ENCODE data around the gene JADE3.

JADE3 gene

GRCh38 chrX:46912603-46913491 is 626 bp downstream of the JADE3 start:
- peak overlapping the region; percentile 77 for H3K4me3 ChIP-seq (ENCODE audit: low read length)
- H3K4me1 ChIP-seq (ENCODE audit: insufficient read depth, low read length): peaks cover 7% of the 10 kb centered on the region
- H3K36me3 ChIP-seq (ENCODE audit: insufficient read depth, low read length): no peaks in the 10 kb centered on the region
- H3K27me3 ChIP-seq (ENCODE audit: insufficient read depth, low read length): no peaks in the 10 kb centered on the region
- H2AFZ ChIP-seq (ENCODE audit: low read depth, low read length): peak overlapping the region; percentile 79
- no peaks in the 10 kb centered on the region for H3K9me3 ChIP-seq (ENCODE audit: low read length)

- peak overlapping the region; percentile 79 for H2AFZ ChIP-seq (ENCODE audit: low read depth, low read length)
- H3K36me3 ChIP-seq (ENCODE audit: insufficient read depth, low read length): no peaks in the 10 kb centered on the region
- H3K9me3 ChIP-seq (ENCODE audit: low read length): no peaks in the 10 kb centered on the region
- H3K4me3 ChIP-seq (ENCODE audit: low read length): peak overlapping the region; percentile 77
- peaks cover 7% of the 10 kb centered on the region for H3K4me1 ChIP-seq (ENCODE audit: insufficient read depth, low read length)
- H3K27me3 ChIP-seq (ENCODE audit: insufficient read depth, low read length): no peaks in the 10 kb centered on the region
These were observed 1.4 kb downstream of the JADE3 start for GRCh38 chrX:46913667-46914066.

GRCh38 chrX:46916273-46916672 is 4.1 kb downstream of the JADE3 start:
- no peak overlapping the region for H3K4me3 ChIP-seq (ENCODE audit: low read length)
- H3K36me3 ChIP-seq (ENCODE audit: insufficient read depth, low read length): no peaks in the 10 kb centered on the region
- H3K27me3 ChIP-seq (ENCODE audit: insufficient read depth, low read length): no peaks in the 10 kb centered on the region
- H3K9me3 ChIP-seq (ENCODE audit: low read length): no peaks in the 10 kb centered on the region
- H2AFZ ChIP-seq (ENCODE audit: low read depth, low read length): no peak overlapping the region
- peaks cover 7% of the 10 kb centered on the region for H3K4me1 ChIP-seq (ENCODE audit: insufficient read depth, low read length)

- H2AFZ ChIP-seq (ENCODE audit: low read depth, low read length): no peak overlapping the region
- no peak overlapping the region for H3K4me3 ChIP-seq (ENCODE audit: low read length)
- H3K36me3 ChIP-seq (ENCODE audit: insufficient read depth, low read length): no peaks in the 10 kb centered on the region
- no peaks in the 10 kb centered on the region for H3K9me3 ChIP-seq (ENCODE audit: low read length)
- no peaks in the 10 kb centered on the region for H3K27me3 ChIP-seq (ENCODE audit: insufficient read depth, low read length)
- H3K4me1 ChIP-seq (ENCODE audit: insufficient read depth, low read length): peaks cover 7% of the 10 kb centered on the region
These were observed 5.4 kb downstream of the JADE3 start for GRCh38 chrX:46917622-46918021.

GRCh38 chrX:46918434-46918833 is 6.2 kb downstream of the JADE3 start:
- Histone ChIP-seq H3K4me1 (ENCODE audit: insufficient read depth, low read length) (peaks cover 7% of the 10 kb centered on the region), H3K4me3 (ENCODE audit: low read length) (no peak overlapping the region), H3K27me3 (ENCODE audit: insufficient read depth, low read length) (no peaks in the 10 kb centered on the region), H3K9me3 (ENCODE audit: low read length) (no peaks in the 10 kb centered on the region), H2AFZ (ENCODE audit: low read depth, low read length) (no peak overlapping the region), H3K36me3 (ENCODE audit: insufficient read depth, low read length) (no peaks in the 10 kb centered on the region)

GRCh38 chrX:46920235-46920634 is 8.0 kb downstream of the JADE3 start:
- no peak overlapping the region for H3K4me3 ChIP-seq (ENCODE audit: low read length)
- H3K9me3 ChIP-seq (ENCODE audit: low read length): no peaks in the 10 kb centered on the region
- H3K4me1 ChIP-seq (ENCODE audit: insufficient read depth, low read length): no peaks in the 10 kb centered on the region
- H3K27me3 ChIP-seq (ENCODE audit: insufficient read depth, low read length): no peaks in the 10 kb centered on the region
- no peaks in the 10 kb centered on the region for H3K36me3 ChIP-seq (ENCODE audit: insufficient read depth, low read length)
- H2AFZ ChIP-seq (ENCODE audit: low read depth, low read length): no peak overlapping the region

GRCh38 chrX:46922611-46923010 is 10.4 kb downstream of the JADE3 start:
- Histone ChIP-seq H3K4me1 (ENCODE audit: insufficient read depth, low read length) (no peaks in the 10 kb centered on the region), H2AFZ (ENCODE audit: low read depth, low read length) (no peak overlapping the region), H3K36me3 (ENCODE audit: insufficient read depth, low read length) (no peaks in the 10 kb centered on the region), H3K4me3 (ENCODE audit: low read length) (no peak overlapping the region), H3K9me3 (ENCODE audit: low read length) (no peaks in the 10 kb centered on the region), H3K27me3 (ENCODE audit: insufficient read depth, low read length) (no peaks in the 10 kb centered on the region)

- peaks cover 4% of the 10 kb centered on the region for H3K27me3 ChIP-seq (ENCODE audit: insufficient read depth, low read length)
- peaks cover 2% of the 10 kb centered on the region for H3K9me3 ChIP-seq (ENCODE audit: low read length)
- no peaks in the 10 kb centered on the region for H3K36me3 ChIP-seq (ENCODE audit: insufficient read depth, low read length)
- H2AFZ ChIP-seq (ENCODE audit: low read depth, low read length): no peak overlapping the region
- H3K4me3 ChIP-seq (ENCODE audit: low read length): no peak overlapping the region
- H3K4me1 ChIP-seq (ENCODE audit: insufficient read depth, low read length): no peaks in the 10 kb centered on the region
These were observed 15.5 kb downstream of the JADE3 start for GRCh38 chrX:46927718-46928117.

- Histone ChIP-seq H3K36me3 (ENCODE audit: insufficient read depth, low read length) (no peaks in the 10 kb centered on the region), H3K4me1 (ENCODE audit: insufficient read depth, low read length) (peaks cover 3% of the 10 kb centered on the region), H2AFZ (ENCODE audit: low read depth, low read length) (no peak overlapping the region), H3K9me3 (ENCODE audit: low read length) (peaks cover 2% of the 10 kb centered on the region), H3K4me3 (ENCODE audit: low read length) (no peak overlapping the region), H3K27me3 (ENCODE audit: insufficient read depth, low read length) (peaks cover 4% of the 10 kb centered on the region)
These were observed 17.4 kb downstream of the JADE3 start for GRCh38 chrX:46929439-46930261.

- H3K36me3 ChIP-seq (ENCODE audit: insufficient read depth, low read length): no peaks in the 10 kb centered on the region
- peaks cover 3% of the 10 kb centered on the region for H3K4me1 ChIP-seq (ENCODE audit: insufficient read depth, low read length)
- H3K9me3 ChIP-seq (ENCODE audit: low read length): no peaks in the 10 kb centered on the region
- H3K4me3 ChIP-seq (ENCODE audit: low read length): no peak overlapping the region
- H2AFZ ChIP-seq (ENCODE audit: low read depth, low read length): no peak overlapping the region
- H3K27me3 ChIP-seq (ENCODE audit: insufficient read depth, low read length): no peaks in the 10 kb centered on the region
These were observed 23.1 kb downstream of the JADE3 start for GRCh38 chrX:46935295-46935694.

GRCh38 chrX:46938589-46938988 is 26.4 kb downstream of the JADE3 start:
- peaks cover 2% of the 10 kb centered on the region for H3K9me3 ChIP-seq (ENCODE audit: low read length)
- no peaks in the 10 kb centered on the region for H3K4me1 ChIP-seq (ENCODE audit: insufficient read depth, low read length)
- H3K36me3 ChIP-seq (ENCODE audit: insufficient read depth, low read length): no peaks in the 10 kb centered on the region
- no peak overlapping the region for H2AFZ ChIP-seq (ENCODE audit: low read depth, low read length)
- H3K4me3 ChIP-seq (ENCODE audit: low read length): no peak overlapping the region
- H3K27me3 ChIP-seq (ENCODE audit: insufficient read depth, low read length): no peaks in the 10 kb centered on the region

- H3K4me1 ChIP-seq (ENCODE audit: insufficient read depth, low read length): no peaks in the 10 kb centered on the region
- no peak overlapping the region for H2AFZ ChIP-seq (ENCODE audit: low read depth, low read length)
- H3K4me3 ChIP-seq (ENCODE audit: low read length): no peak overlapping the region
- H3K27me3 ChIP-seq (ENCODE audit: insufficient read depth, low read length): no peaks in the 10 kb centered on the region
- peaks cover 2% of the 10 kb centered on the region for H3K9me3 ChIP-seq (ENCODE audit: low read length)
- H3K36me3 ChIP-seq (ENCODE audit: insufficient read depth, low read length): no peaks in the 10 kb centered on the region
These were observed 29.1 kb downstream of the JADE3 start for GRCh38 chrX:46941341-46941740.

GRCh38 chrX:46953137-46953527 is 40.9 kb downstream of the JADE3 start:
- H2AFZ ChIP-seq (ENCODE audit: low read depth, low read length): no peak overlapping the region
- H3K4me1 ChIP-seq (ENCODE audit: insufficient read depth, low read length): peaks cover 24% of the 10 kb centered on the region
- no peaks in the 10 kb centered on the region for H3K36me3 ChIP-seq (ENCODE audit: insufficient read depth, low read length)
- H3K9me3 ChIP-seq (ENCODE audit: low read length): no peaks in the 10 kb centered on the region
- H3K27me3 ChIP-seq (ENCODE audit: insufficient read depth, low read length): no peaks in the 10 kb centered on the region
- H3K4me3 ChIP-seq (ENCODE audit: low read length): peak overlapping the region; percentile 0

All from neuron (in vitro differentiated cells).